ENCODE results near the gene PHACTR1. TPM values are rescaled to one million over a fixed set of nuclear protein-coding genes. Genes with fewer than 3 reads are reported as not detected.
"Not testable (repeated sequence)": the region's sequence is repeated elsewhere in the genome, so short reads cannot be mapped to it uniquely, and the experiment has no call there.

PHACTR1 gene
- total and polyA plus RNA-seq, 4 donors = 0.31 to 1.5 (median 0.79) TPM

GRCh38 chr6:12761376-12762115 lies 45.0 kb downstream of the PHACTR1 start:
- WGBS = 74% methylated on average over 9 of the region's 9 CpGs
- TF ChIP-seq TAF1 (conservative IDR thresholded peaks at IDR 0.05) (no peak), ATF3 (IDR thresholded peaks at IDR 0.05) (no peak), CTCF (IDR thresholded peaks at IDR 0.05; ENCODE audit: low read depth, low read length, missing input control) (no peak), FOXA1 (IDR thresholded peaks at IDR 0.05) (no peak), RAD21 (IDR thresholded peaks at IDR 0.05) (no peak), JUND (IDR thresholded peaks at IDR 0.05) (no peak), SP1 (IDR thresholded peaks at IDR 0.05) (no peak), FOXA2 (IDR thresholded peaks at IDR 0.05) (no peak), GABPA (IDR thresholded peaks at IDR 0.05 in 1 of 2, conservative IDR thresholded peaks at IDR 0.05 in 1 of 2) (no peak), EGR1 (IDR thresholded peaks at IDR 0.05; ENCODE audit: low read depth in 2 of 2) (no peak), RXRA (IDR thresholded peaks at IDR 0.05) (no peak), NR2F2 (IDR thresholded peaks at IDR 0.05) (no peak), REST (IDR thresholded peaks at IDR 0.05) (no peak), HNF4G (IDR thresholded peaks at IDR 0.05) (no peak), MAX (IDR thresholded peaks at IDR 0.05) (no peak), ZBTB33 (IDR thresholded peaks at IDR 0.05) (no peak), YY1 (IDR thresholded peaks at IDR 0.05) (no peak)
- Histone ChIP-seq H3K27ac (ENCODE audit: low read depth in 1 of 2, low read length in 2 of 2) (no peak overlapping the region), H3K9ac (ENCODE audit: low read depth in 1 of 2, low read length in 2 of 2) (no peak overlapping the region), H3K27me3 (ENCODE audit: control insufficient read depth in 4 of 4, insufficient read depth in 4 of 4, low read length in 3 of 4) (no peaks in the 10 kb centered on the region), H3K4me3 (ENCODE audit: low read depth in 1 of 3, low read length in 3 of 3) (no peak overlapping the region), H3K9me3 (ENCODE audit: control insufficient read depth in 4 of 4, low read length in 3 of 4) (no peaks in the 10 kb centered on the region), H3K36me3 (ENCODE audit: control insufficient read depth in 4 of 4, insufficient read depth in 3 of 4, low read depth in 1 of 4, low read length in 3 of 4) (no peaks in the 10 kb centered on the region), H3K4me1 (ENCODE audit: control insufficient read depth in 4 of 4, insufficient read depth in 4 of 4, low read length in 3 of 4) (no peaks in the 10 kb centered on the region)
- DNase-seq (ENCODE audit: low spot score) = no peak

- H3K27me3 ChIP-seq (ENCODE audit: control insufficient read depth in 4 of 4, insufficient read depth in 4 of 4, low read length in 3 of 4); H3K36me3 ChIP-seq (ENCODE audit: control insufficient read depth in 4 of 4, insufficient read depth in 3 of 4, low read depth in 1 of 4, low read length in 3 of 4); H3K4me1 ChIP-seq (ENCODE audit: control insufficient read depth in 4 of 4, insufficient read depth in 4 of 4, low read length in 3 of 4); H3K4me3 ChIP-seq (ENCODE audit: low read depth in 1 of 3, low read length in 3 of 3); H3K9me3 ChIP-seq (ENCODE audit: control insufficient read depth in 4 of 4, low read length in 3 of 4); H3K27ac ChIP-seq (ENCODE audit: low read depth in 1 of 2, low read length in 2 of 2); DNase-seq (ENCODE audit: low spot score); H3K9ac ChIP-seq (ENCODE audit: low read depth in 1 of 2, low read length in 2 of 2): not testable (repeated sequence)
- WGBS = 79% methylated on average over 12 of the region's 12 CpGs
Observed at GRCh38 chr6:12762731-12763434, 46.3 kb downstream of the PHACTR1 start.

Data from liver (tissue), 9 donors.